A549 (cell line): ENCODE results near the gene IQSEC3. TPM values are rescaled to one million over a fixed set of nuclear protein-coding genes. Genes with fewer than 3 reads are reported as not detected.

Source experiments
- ATAC-seq, 2 experiments: fragments of 200-7000 bp in 1 of 2; fragments of >200 bp in 1 of 2; cut with Nextera tagmentation in 1 of 2; cut with Tn5 transposase in 1 of 2; 3 replicates each; pipeline versions ENCODE4 v1.8.0 to v1.9.1; 2018 to 2020; ENCODE audit warnings: mild to moderate bottlenecking in 1 of 2, moderate library complexity in 1 of 2
- CTCF ChIA-PET: fragments of 300-600 bp; sonication (Branson Sonifier 250); formaldehyde crosslinking; extraction: SDS; loops from one replicate; lab custom pipeline; 2021; ENCODE audit warnings: antibody characterized with exemption, inconsistent platforms; lab: Yijun Ruan, JAX
- POLR2A ChIA-PET: fragments of 350-600 bp; formaldehyde crosslinking; extraction: SDS; loops from one replicate; lab custom pipeline; 2021; ENCODE audit warnings: antibody characterized with exemption, inconsistent platforms; lab: Yijun Ruan, JAX
- DNase-seq, 2 experiments: peaks; one replicate each; pipeline versions ENCODE4 v3.0.0 to v3.0.0-alpha.2; 2011 to 2016; ENCODE audit warnings: low read depth in 1 of 2, low spot score in 1 of 2
- FAIRE-seq: peaks from 2 replicates; lab custom pipeline; 2011; peaks lifted over from hg19 to GRCh38; lab: Jason Lieb, UNC
- H3K27ac ChIP-seq, 2 experiments: fragments of >200 bp; sonication (Bioruptor Twin); formaldehyde crosslinking; 3 replicates each; pipeline ENCODE4 v1.5.1; 2016 to 2017
- H3K4me1 ChIP-seq: fragments of >200 bp; sonication (Bioruptor Twin); formaldehyde crosslinking; 3 replicates; pipeline ENCODE4 v1.6.1; 2016
- H3K4me2 ChIP-seq: fragments of >200 bp; sonication (Bioruptor Twin); formaldehyde crosslinking; 3 replicates; pipeline ENCODE4 v1.6.1; 2016
- H3K4me3 ChIP-seq: fragments of >200 bp; sonication (Bioruptor Twin); formaldehyde crosslinking; 3 replicates; pipeline ENCODE4 v1.5.1; 2016
- H3K9me3 ChIP-seq: fragments of >200 bp; sonication (Bioruptor Twin); formaldehyde crosslinking; 3 replicates; pipeline ENCODE4 v1.6.1; 2016
- CBX2 ChIP-seq: fragments of 200-600 bp; sonication (generic); IDR thresholded peaks from 2 replicates; pipeline ENCODE4 v1.6.1; 2016; ENCODE audit warnings: low read depth, mild to moderate bottlenecking, borderline replicate concordance
- CBX8 ChIP-seq: fragments of 200-600 bp; sonication (generic); IDR thresholded peaks from 2 replicates; pipeline ENCODE4 v1.6.1; 2016
- CEBPB ChIP-seq, 2 experiments: fragments of >200 bp in 1 of 2; sonication (Bioruptor Twin) in 1 of 2; formaldehyde crosslinking in 1 of 2; IDR thresholded peaks; 2 replicates each; pipeline ENCODE4 v1.6.1; 2012 to 2016
- CHD2 ChIP-seq: fragments of 150-350 bp; IDR thresholded peaks from 2 replicates; pipeline ENCODE4 v1.6.1; 2014; ENCODE audit warnings: low read length; ENCODE audit not compliant: partially characterized antibody
- CHD4 ChIP-seq: fragments of 200-600 bp; sonication (generic); IDR thresholded peaks from 2 replicates; pipeline ENCODE4 v1.6.1; 2016; ENCODE audit warnings: antibody characterized with exemption, mild to moderate bottlenecking, borderline replicate concordance
- E2F6 ChIP-seq: IDR thresholded peaks from 2 replicates; pipeline ENCODE4 v1.6.1; 2012; ENCODE audit warnings: low read depth, borderline replicate concordance
- EHF ChIP-seq: fragments of 250-450 bp; sonication (Bioruptor Pico); IDR thresholded peaks from 2 replicates; pipeline ENCODE4 v1.5.0; 2020; ENCODE audit warnings: mild to moderate bottlenecking
- ELK1 ChIP-seq: fragments of 150-350 bp; IDR thresholded peaks from 2 replicates; pipeline ENCODE4 v1.6.1; 2014; ENCODE audit warnings: low read depth, mild to moderate bottlenecking, low read length
- EP300 ChIP-seq, 2 experiments: fragments of >200 bp; sonication (Bioruptor Twin); formaldehyde crosslinking; IDR thresholded peaks; 2 replicates in 1 of 2; 3 replicates in 1 of 2; pipeline ENCODE4 v1.6.1; 2016 to 2017
- ESRRA ChIP-seq: fragments of 150-350 bp; IDR thresholded peaks from 2 replicates; pipeline ENCODE4 v1.6.1; 2014; ENCODE audit warnings: mild to moderate bottlenecking, low read length, borderline replicate concordance
- HMGXB4 ChIP-seq: fragments of 250-450 bp; sonication (Bioruptor Pico); IDR thresholded peaks from 2 replicates; pipeline ENCODE4 v1.5.0; 2021; ENCODE audit warnings: mild to moderate bottlenecking, moderate library complexity, borderline replicate concordance
- HOXB13 ChIP-seq: fragments of 250-450 bp; sonication (Bioruptor Pico); IDR thresholded peaks from 2 replicates; pipeline ENCODE4 v1.5.0; 2020; ENCODE audit warnings: low read depth, mild to moderate bottlenecking, moderate library complexity
- KDM1A ChIP-seq: fragments of 200-600 bp; sonication (generic); IDR thresholded peaks from 2 replicates; pipeline ENCODE4 v1.6.1; 2016; ENCODE audit warnings: low read depth, mild to moderate bottlenecking
- MAFK ChIP-seq: fragments of 450-650 bp; IDR thresholded peaks from 2 replicates; pipeline ENCODE4 v1.6.1; 2014; ENCODE audit not compliant: partially characterized antibody
- POLR2A ChIP-seq: IDR thresholded peaks from 2 replicates; pipeline ENCODE4 v1.6.1; 2012; ENCODE audit warnings: mild to moderate bottlenecking, low read length
- RFX5 ChIP-seq: fragments of 450-650 bp; IDR thresholded peaks from 2 replicates; pipeline ENCODE4 v1.7.1; 2014; ENCODE audit warnings: antibody characterized with exemption, mild to moderate bottlenecking, moderate library complexity
- RNF2 ChIP-seq: fragments of 200-600 bp; sonication (generic); IDR thresholded peaks from 2 replicates; pipeline ENCODE4 v1.6.1; 2016; ENCODE audit warnings: low read depth, mild to moderate bottlenecking, antibody characterized with exemption, moderate library complexity, borderline replicate concordance
- TP53 ChIP-seq: fragments of 250-450 bp; sonication (Bioruptor Pico); IDR thresholded peaks from 2 replicates; pipeline ENCODE4 v1.5.0; 2021; ENCODE audit warnings: mild to moderate bottlenecking, moderate library complexity
- WGBS: methylation state at CpG from one replicate; pipeline ENCODE4 v1.1.6; 2017; ENCODE audit errors: missing lambda C conversion rate; 5-methylcytosine and 5-hydroxymethylcytosine counted together
- polyA plus RNA-seq, 4 experiments: library from polyadenylated mRNA; depleted of rRNA in 3 of 4; stranded (reverse); fragments of >200 nt; fragmentation: RNase III in 1 of 4; extraction: RNeasy Plus Mini Kit Qiagen cat#74134 plus additional on column Dnase treatment in 1 of 4; gene quantifications; 2 replicates in 3 of 4; 3 replicates in 1 of 4; pipeline ENCODE4 v1.2.3, GENCODE V29; 2011 to 2017

The IQSEC3 gene
- polyA plus RNA-seq, 2 of the 4 experiments (the other 2 are of a cell fraction) = not detected

GRCh38 chr12:220946-221550, 154.5 kb downstream of the IQSEC3 start:
- FAIRE-seq (no peak), ATAC-seq (no peak), DNase-seq (no peak)
- ChIA-PET POLR2A (no interaction called here), CTCF (interaction anchor here (1.2 to 3.1 kb wide), 5 partner anchors 8 to 31 kb away, joined by 5 to 20 read pairs (median 10); partner anchors contain the start of gene SLC6A12)
- Histone ChIP-seq H3K4me1 (no peaks in the 10 kb centered on the region), H3K4me3 (no peak overlapping the region), H3K9me3 (no peaks in the 10 kb centered on the region), H3K4me2 (no peak overlapping the region), H3K27ac (no peak overlapping the region)
- TF ChIP-seq RFX5 (no peak), CHD4 (no peak), HMGXB4 (CRISPR knock-in tag) (no peak), EHF (no peak), EP300 (IDR thresholded peaks at IDR 0.05) (no peak), ESRRA (no peak), TP53 (CRISPR knock-in tag) (no peak), MAFK (no peak), RNF2 (no peak)
- WGBS = 62% methylated on average over 12 of the region's 19 CpGs

GRCh38 chr12:221736-222135, 155.2 kb downstream of the IQSEC3 start:
- CTCF ChIA-PET = interaction anchor here (1.2 to 2.8 kb wide), 5 partner anchors 9 to 325 kb away, joined by 3 to 19 read pairs (median 5); partner anchors contain the start of gene SLC6A12

More at GRCh38 chr12:221736-222135, 155.2 kb downstream of the IQSEC3 start:
- Histone ChIP-seq H3K27ac (no peak overlapping the region), H3K4me3 (no peak overlapping the region), H3K4me2 (no peak overlapping the region), H3K4me1 (no peaks in the 10 kb centered on the region), H3K9me3 (no peaks in the 10 kb centered on the region)
- POLR2A ChIA-PET = no interaction called here
- no peak for DNase-seq
- no peak for ATAC-seq
- no peak for TF ChIP-seq E2F6
- TF ChIP-seq CEBPB (IDR thresholded peaks at IDR 0.05) = no peak
- no peak for TF ChIP-seq HOXB13 (CRISPR knock-in tag)
- TF ChIP-seq CHD4 = no peak
- TF ChIP-seq CBX8 = no peak
- TF ChIP-seq KDM1A = no peak
- no peak for TF ChIP-seq TP53 (CRISPR knock-in tag)
- no peak for TF ChIP-seq HMGXB4 (CRISPR knock-in tag)
- TF ChIP-seq CHD2 = no peak
- TF ChIP-seq POLR2A = no peak
- TF ChIP-seq CBX2 = no peak
- TF ChIP-seq ELK1 = no peak
- no peak for TF ChIP-seq RFX5
- WGBS = 67% methylated on average over 6 of the region's 6 CpGs
- FAIRE-seq = no peak
